Caco-2 (cell line): ENCODE results near the gene ZNRF2. TPM values are rescaled to one million over a fixed set of nuclear protein-coding genes. Genes with fewer than 3 reads are reported as not detected.

Experiments used
- BruUV-seq: library from RNA; stranded (reverse); fragments of 400-500 nt; replicated peaks from 2 replicates; lab custom pipeline; 2021; lab: Mats Ljungman, UMichigan
- CTCF ChIA-PET: fragments of 300-600 bp; sonication (Branson Sonifier 250); formaldehyde crosslinking; loops from one replicate; lab custom pipeline; 2022; ENCODE audit warnings: antibody characterized with exemption; lab: Charles Lee
- POLR2A ChIA-PET: fragments of 300-600 bp; sonication (Branson Sonifier 250); formaldehyde crosslinking; loops from one replicate; lab custom pipeline; 2022; ENCODE audit warnings: antibody characterized with exemption; lab: Charles Lee
- DNase-seq, 2 experiments: peaks; one replicate each; pipeline versions ENCODE4 v3.0.0 to v3.0.0-alpha.2; 2020 to 2022
- H3K27me3 ChIP-seq: replicated peaks from 2 replicates; pipeline ENCODE4 v1.6.0; 2011; ENCODE audit warnings: low read length; ENCODE audit not compliant: control insufficient read depth, insufficient read depth
- H3K36me3 ChIP-seq: 2 replicates; pipeline ENCODE4 v1.5.1; 2011; ENCODE audit warnings: low read length; ENCODE audit not compliant: control insufficient read depth, insufficient read depth
- H3K4me1 ChIP-seq: fragments of 250-450 bp; sonication (Bioruptor Pico); 2 replicates; pipeline ENCODE4 v1.5.1; 2020; ENCODE audit warnings: mild to moderate bottlenecking
- H3K4me3 ChIP-seq: 2 replicates; pipeline ENCODE4 v1.5.1; 2011; ENCODE audit warnings: low read depth, mild to moderate bottlenecking, control low read depth, low read length
- H3K9me3 ChIP-seq: fragments of 250-450 bp; sonication (Bioruptor Pico); 2 replicates; pipeline ENCODE4 v1.5.1; 2020; ENCODE audit warnings: mild to moderate bottlenecking, moderate library complexity
- H3K27ac Mint-ChIP-seq: one replicate; pipeline ENCODE4 v1.8.0; 2022; ENCODE audit warnings: mixed read lengths; ENCODE audit not compliant: unreplicated experiment
- H3K27me3 Mint-ChIP-seq: one replicate; pipeline ENCODE4 v1.8.0; 2022; ENCODE audit warnings: mixed read lengths; ENCODE audit not compliant: insufficient read depth, unreplicated experiment
- H3K36me3 Mint-ChIP-seq: one replicate; pipeline ENCODE4 v1.8.0; 2022; ENCODE audit warnings: mild to moderate bottlenecking, mixed read lengths; ENCODE audit not compliant: insufficient read depth, unreplicated experiment
- H3K4me1 Mint-ChIP-seq: one replicate; pipeline ENCODE4 v1.8.0; 2022; ENCODE audit warnings: low read depth, mixed read lengths; ENCODE audit not compliant: unreplicated experiment
- H3K4me3 Mint-ChIP-seq: one replicate; pipeline ENCODE4 v1.8.0; 2022; ENCODE audit warnings: mild to moderate bottlenecking, moderate library complexity, mixed read lengths; ENCODE audit not compliant: unreplicated experiment
- H3K9me3 Mint-ChIP-seq: one replicate; pipeline ENCODE4 v1.8.0; 2022; ENCODE audit warnings: mixed read lengths; ENCODE audit not compliant: unreplicated experiment
- intact Hi-C: fragments of 100-400 bp; cut with micrococcal nuclease; formaldehyde crosslinking; loops from one replicate; pipeline ENCODE4 v1.10.0; 2022; ENCODE audit not compliant: unreplicated experiment
- total RNA-seq: library from RNA; stranded (reverse); gene quantifications from 2 replicates; pipeline ENCODE4 v1.2.3, GENCODE V29; 2022
- TF ChIP-seq, protein P1 (sequence below), 2 experiments: fragments of 200-600 bp in 1 of 2; IDR thresholded peaks; 1 replicate in 1 of 2; 2 replicates in 1 of 2; pipeline versions ENCODE4 v1.5.1 to v1.8.0; 2011 to 2022; ENCODE audit warnings: antibody characterized with exemption in 1 of 2, control low read depth in 1 of 2, inconsistent platforms in 1 of 2, low read depth in 1 of 2, low read length in 1 of 2, mild to moderate bottlenecking in 1 of 2, moderate library complexity in 1 of 2; ENCODE audit not compliant: insufficient read depth in 1 of 2, severe bottlenecking in 1 of 2, unreplicated experiment in 1 of 2

ZNRF2 gene
- total RNA-seq, 1 experiment from 2014 or later: 9.0 TPM

DNA sequence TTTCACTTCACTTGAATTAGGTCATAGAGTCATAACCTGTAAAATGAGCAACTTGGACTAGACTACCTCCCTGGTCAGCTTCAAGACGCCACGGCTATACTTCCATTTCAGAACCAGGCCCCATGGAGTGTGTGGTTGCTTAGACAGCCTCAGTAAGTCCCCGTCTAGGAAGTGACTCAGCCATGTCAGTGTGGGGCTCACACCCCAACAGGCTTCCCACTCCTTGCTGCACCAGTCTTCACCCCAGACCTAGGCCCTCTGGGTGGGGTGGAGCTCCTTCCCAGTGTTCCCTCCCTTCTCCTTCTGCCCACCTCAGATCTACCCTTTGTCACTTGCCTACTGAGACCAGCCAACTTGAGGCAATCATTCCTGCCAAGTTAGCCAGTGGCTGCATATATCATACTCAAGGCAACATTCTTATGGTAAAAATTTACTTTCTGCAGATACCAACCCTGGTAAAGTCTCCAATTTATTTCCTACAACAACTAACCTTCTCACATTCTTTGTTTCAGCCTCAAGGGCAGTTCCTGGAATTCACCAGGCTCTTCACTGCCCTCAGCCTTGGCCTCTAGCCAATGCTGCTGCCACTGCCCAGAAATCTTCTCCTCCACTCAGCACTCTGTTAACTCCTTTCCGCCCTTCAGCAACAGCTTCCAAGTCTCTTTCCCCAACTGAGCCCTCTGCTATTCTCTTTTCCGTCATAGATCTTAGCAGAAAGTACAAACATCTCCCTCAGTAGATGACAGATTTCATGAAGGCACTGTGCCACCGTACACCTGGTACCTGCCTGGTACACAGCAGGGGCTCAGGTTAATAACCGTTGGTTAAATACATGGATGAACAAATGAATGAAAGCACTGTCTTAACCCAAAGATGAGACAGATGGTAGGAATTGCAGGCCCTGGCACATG, 31.3 kb upstream of the ZNRF2 start:
- intact Hi-C loops: no loop called here
- BruUV-seq: no TSS peak
- ChIA-PET POLR2A (no interaction called here), CTCF (no interaction called here)
- DNase-seq: no peak
- H3K4me1 Mint-ChIP-seq: peaks cover 14% of the 10 kb centered on the region
- no peaks in the 10 kb centered on the region for H3K9me3 Mint-ChIP-seq
- H3K9me3 ChIP-seq: no peaks in the 10 kb centered on the region
- H3K4me1 ChIP-seq: peaks cover 10% of the 10 kb centered on the region
- H3K27ac Mint-ChIP-seq: no peak overlapping the region
- H3K4me3 ChIP-seq: no peak overlapping the region
- H3K4me3 Mint-ChIP-seq: no peak overlapping the region
- H3K36me3 Mint-ChIP-seq: no peaks in the 10 kb centered on the region
- H3K36me3 ChIP-seq: no peaks in the 10 kb centered on the region
- no peaks in the 10 kb centered on the region for H3K27me3 Mint-ChIP-seq
- no peaks in the 10 kb centered on the region for H3K27me3 ChIP-seq
- TF ChIP-seq, protein P1, sequence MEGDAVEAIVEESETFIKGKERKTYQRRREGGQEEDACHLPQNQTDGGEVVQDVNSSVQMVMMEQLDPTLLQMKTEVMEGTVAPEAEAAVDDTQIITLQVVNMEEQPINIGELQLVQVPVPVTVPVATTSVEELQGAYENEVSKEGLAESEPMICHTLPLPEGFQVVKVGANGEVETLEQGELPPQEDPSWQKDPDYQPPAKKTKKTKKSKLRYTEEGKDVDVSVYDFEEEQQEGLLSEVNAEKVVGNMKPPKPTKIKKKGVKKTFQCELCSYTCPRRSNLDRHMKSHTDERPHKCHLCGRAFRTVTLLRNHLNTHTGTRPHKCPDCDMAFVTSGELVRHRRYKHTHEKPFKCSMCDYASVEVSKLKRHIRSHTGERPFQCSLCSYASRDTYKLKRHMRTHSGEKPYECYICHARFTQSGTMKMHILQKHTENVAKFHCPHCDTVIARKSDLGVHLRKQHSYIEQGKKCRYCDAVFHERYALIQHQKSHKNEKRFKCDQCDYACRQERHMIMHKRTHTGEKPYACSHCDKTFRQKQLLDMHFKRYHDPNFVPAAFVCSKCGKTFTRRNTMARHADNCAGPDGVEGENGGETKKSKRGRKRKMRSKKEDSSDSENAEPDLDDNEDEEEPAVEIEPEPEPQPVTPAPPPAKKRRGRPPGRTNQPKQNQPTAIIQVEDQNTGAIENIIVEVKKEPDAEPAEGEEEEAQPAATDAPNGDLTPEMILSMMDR (IDR thresholded peaks at IDR 0.05; ENCODE audit: insufficient read depth in 1 of 2, low read depth in 1 of 2, low read length in 1 of 2, severe bottlenecking in 1 of 2, unreplicated experiment in 1 of 2): no peak

DNA sequence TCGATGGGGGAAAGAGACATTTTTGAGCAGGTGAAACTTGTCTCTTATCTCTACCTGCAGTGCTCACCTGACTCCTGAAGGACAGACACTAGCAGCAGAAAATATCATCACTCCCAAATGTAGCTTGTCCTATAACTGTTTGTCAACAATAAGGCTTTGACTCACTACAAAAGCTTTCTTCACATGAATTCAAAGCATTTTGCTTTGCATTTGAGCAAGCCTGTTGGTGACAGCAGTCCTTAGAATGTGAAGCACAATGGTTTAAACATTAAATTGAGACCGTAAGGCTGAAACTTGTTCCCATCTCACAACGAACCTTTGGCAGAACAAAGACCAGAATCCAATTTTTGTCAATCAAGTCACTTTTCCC, 30.6 kb upstream of the ZNRF2 start:
- TF ChIP-seq, protein P1 (IDR thresholded peaks at IDR 0.05; ENCODE audit: insufficient read depth in 1 of 2, low read depth in 1 of 2, low read length in 1 of 2, severe bottlenecking in 1 of 2, unreplicated experiment in 1 of 2): no peak
- Histone ChIP-seq H3K9me3 (no peaks in the 10 kb centered on the region), H3K4me1 (peaks cover 10% of the 10 kb centered on the region), H3K36me3 (no peaks in the 10 kb centered on the region), H3K27me3 (no peaks in the 10 kb centered on the region), H3K4me3 (no peak overlapping the region)
- ChIA-PET CTCF (no interaction called here), POLR2A (no interaction called here)
- intact Hi-C loops: no loop called here
- Mint-ChIP-seq H3K36me3 (no peaks in the 10 kb centered on the region), H3K9me3 (no peaks in the 10 kb centered on the region), H3K27ac (no peak overlapping the region), H3K4me1 (peaks cover 14% of the 10 kb centered on the region), H3K27me3 (no peaks in the 10 kb centered on the region), H3K4me3 (no peak overlapping the region)
- BruUV-seq: no TSS peak
- DNase-seq: no peak

DNA sequence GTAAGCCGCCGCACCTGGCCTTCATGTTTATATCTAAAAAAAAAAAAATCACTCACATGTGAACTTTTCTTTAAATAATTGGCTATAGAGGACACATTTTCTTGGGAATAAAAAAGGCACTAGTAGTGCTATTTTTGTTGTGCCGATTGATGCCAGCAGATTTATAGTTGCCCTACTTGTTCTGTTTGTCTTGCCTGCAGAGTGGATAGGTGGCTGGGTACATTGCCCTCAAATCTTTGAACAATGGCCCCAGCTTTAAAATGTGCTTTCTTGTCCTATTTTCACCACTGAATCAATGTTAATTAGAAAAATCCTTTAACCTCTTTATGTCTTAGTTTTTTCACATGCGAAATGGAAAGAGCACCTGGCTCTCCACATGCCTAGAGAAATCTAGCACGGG, 30.1 kb upstream of the ZNRF2 start:
- H3K4me3 ChIP-seq: no peak overlapping the region

More for the DNA sequence above, 30.1 kb upstream of the ZNRF2 start:
- H3K36me3 ChIP-seq: no peaks in the 10 kb centered on the region
- Mint-ChIP-seq H3K4me3 (no peak overlapping the region), H3K4me1 (peaks cover 14% of the 10 kb centered on the region), H3K9me3 (no peaks in the 10 kb centered on the region), H3K36me3 (no peaks in the 10 kb centered on the region), H3K27me3 (no peaks in the 10 kb centered on the region), H3K27ac (no peak overlapping the region)
- no TSS peak for BruUV-seq
- no peaks in the 10 kb centered on the region for H3K9me3 ChIP-seq
- TF ChIP-seq, protein P1 (IDR thresholded peaks at IDR 0.05; ENCODE audit: insufficient read depth in 1 of 2, low read depth in 1 of 2, low read length in 1 of 2, severe bottlenecking in 1 of 2, unreplicated experiment in 1 of 2): no peak
- no peaks in the 10 kb centered on the region for H3K27me3 ChIP-seq
- POLR2A ChIA-PET: no interaction called here
- CTCF ChIA-PET: interaction anchor here (1.0 kb wide), 1 partner anchor 9 kb away, joined by 5 read pairs; no protein-coding TSS in a partner anchor
- intact Hi-C loops: no loop called here
- H3K4me1 ChIP-seq: peaks cover 10% of the 10 kb centered on the region
- DNase-seq: no peak
